Stimulated activated CD4-positive, alpha-beta T cell treated with anti-CD3 and anti-CD28 coated beads, Interleukin-1b, Interleukin-23, amount 100 ng/mL, for 24 hours (primary cell): Measurements from ENCODE around the gene BTN1A1.
"Not testable (repeated sequence)": the region's sequence is repeated elsewhere in the genome, so short reads cannot be mapped to it uniquely, and the experiment has no call there.

ENCODE experiments used
- DNase-seq, 4 experiments: peaks; one replicate each; pipeline ENCODE4 v3.0.0-alpha.2; 2020; ENCODE audit warnings: low read depth in 4 of 4, low spot score in 1 of 4

Gene BTN1A1

GRCh38 chr6:26500102-26500501 lies at the start of gene BTN1A1:
Gene BTN1A1, plus strand, starts transcription at chr6:26500303. Its CDS starts 984 bp downstream, at chr6:26501287.
- no peak for DNase-seq

GRCh38 chr6:26452631-26453235 lies 47.4 kb upstream of the BTN1A1 start:
- no peak for DNase-seq

GRCh38 chr6:26454631-26455030 lies 45.5 kb upstream of the BTN1A1 start:
- no peak for DNase-seq

GRCh38 chr6:26455357-26455970 lies 44.6 kb upstream of the BTN1A1 start:
- DNase-seq, result no peak

GRCh38 chr6:26457264-26457805 lies 42.8 kb upstream of the BTN1A1 start:
- DNase-seq, result no peak

- DNase-seq, result peak in 3 of 4 experiments; percentile 41 to 58 (median 43)
These were observed 42.1 kb upstream of the BTN1A1 start, which contains the start of gene BTN2A1 for GRCh38 chr6:26457806-26458688. Gene BTN2A1, plus strand, starts transcription at chr6:26457955. Its CDS starts 682 bp downstream, at chr6:26458637.

- DNase-seq, result no peak
These were observed 40.9 kb upstream of the BTN1A1 start for GRCh38 chr6:26459023-26459810.

- DNase-seq, result not testable (repeated sequence)
These were observed 38.8 kb upstream of the BTN1A1 start for GRCh38 chr6:26461353-26461752.

- DNase-seq, result no peak
These were observed 36.1 kb upstream of the BTN1A1 start for GRCh38 chr6:26464014-26464413.

GRCh38 chr6:26464416-26465131 lies 35.5 kb upstream of the BTN1A1 start:
- DNase-seq, result no peak

- no peak for DNase-seq
These were observed 34.3 kb upstream of the BTN1A1 start for GRCh38 chr6:26465776-26466175.

- no peak for DNase-seq
These were observed 31.3 kb upstream of the BTN1A1 start for GRCh38 chr6:26468829-26469228.

- DNase-seq, result no peak
These were observed 29.5 kb upstream of the BTN1A1 start for GRCh38 chr6:26470643-26471042.

GRCh38 chr6:26471970-26472369 lies 28.1 kb upstream of the BTN1A1 start:
- DNase-seq, result no peak

- no peak for DNase-seq
These were observed 27.4 kb upstream of the BTN1A1 start for GRCh38 chr6:26472549-26473290.

- no peak for DNase-seq
These were observed 26.7 kb upstream of the BTN1A1 start for GRCh38 chr6:26473429-26473757.

- peak; percentile 32 to 64 (median 51) for DNase-seq
These were observed 26.2 kb upstream of the BTN1A1 start for GRCh38 chr6:26473758-26474438.

- no peak for DNase-seq
These were observed 25.6 kb upstream of the BTN1A1 start for GRCh38 chr6:26474439-26474881.
